ENCODE results near the gene TLE6.
"Not testable (repeated sequence)": the region's sequence is repeated elsewhere in the genome, so short reads cannot be mapped to it uniquely, and the experiment has no call there.

TLE6 gene

GRCh38 chr19:3029065-3029923, 51.9 kb downstream of the TLE6 start, which contains the start of gene TLE2:
Gene TLE2 (minus strand): TSS chr19:3029280. CDS start chr19:3028904, 376 bp downstream.
- DNase-seq = no peak

DNA sequence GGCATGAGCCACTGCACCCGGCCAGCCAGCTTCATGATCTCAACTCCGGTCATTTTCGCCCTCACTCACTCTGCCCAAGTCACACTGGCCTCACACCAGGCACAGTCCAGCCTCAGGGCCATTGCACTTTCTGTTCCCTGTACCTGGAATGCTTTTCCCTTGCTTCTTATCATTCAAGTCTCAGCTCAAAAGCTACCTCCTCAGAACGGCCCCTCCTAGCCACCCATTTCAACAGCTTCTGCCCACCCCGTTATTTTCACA, 54.2 kb downstream of the TLE6 start:
- DNase-seq = no peak

GRCh38 chr19:3033595-3034405, 56.4 kb downstream of the TLE6 start:
- DNase-seq = no peak

DNA sequence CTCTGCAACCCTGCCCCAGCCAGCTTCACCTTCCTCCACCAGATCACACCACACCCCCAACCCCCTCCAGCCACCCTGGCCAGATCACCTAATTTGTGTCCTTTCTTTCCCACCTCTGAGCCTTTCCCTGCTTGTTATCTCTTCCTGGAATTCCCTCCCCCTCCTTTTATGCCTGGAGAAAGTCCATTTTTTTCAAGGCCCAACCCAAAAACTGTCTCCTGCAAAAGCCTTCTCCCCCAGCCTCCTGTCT, 57.0 kb downstream of the TLE6 start:
- no peak for DNase-seq

- DNase-seq = no peak
These were observed 57.5 kb downstream of the TLE6 start for GRCh38 chr19:3034656-3035541.

- peak; percentile 98 for DNase-seq
These were observed 58.3 kb downstream of the TLE6 start for GRCh38 chr19:3035542-3036118.

GRCh38 chr19:3036119-3036976, 59.0 kb downstream of the TLE6 start:
- DNase-seq = peak; percentile 94

DNA sequence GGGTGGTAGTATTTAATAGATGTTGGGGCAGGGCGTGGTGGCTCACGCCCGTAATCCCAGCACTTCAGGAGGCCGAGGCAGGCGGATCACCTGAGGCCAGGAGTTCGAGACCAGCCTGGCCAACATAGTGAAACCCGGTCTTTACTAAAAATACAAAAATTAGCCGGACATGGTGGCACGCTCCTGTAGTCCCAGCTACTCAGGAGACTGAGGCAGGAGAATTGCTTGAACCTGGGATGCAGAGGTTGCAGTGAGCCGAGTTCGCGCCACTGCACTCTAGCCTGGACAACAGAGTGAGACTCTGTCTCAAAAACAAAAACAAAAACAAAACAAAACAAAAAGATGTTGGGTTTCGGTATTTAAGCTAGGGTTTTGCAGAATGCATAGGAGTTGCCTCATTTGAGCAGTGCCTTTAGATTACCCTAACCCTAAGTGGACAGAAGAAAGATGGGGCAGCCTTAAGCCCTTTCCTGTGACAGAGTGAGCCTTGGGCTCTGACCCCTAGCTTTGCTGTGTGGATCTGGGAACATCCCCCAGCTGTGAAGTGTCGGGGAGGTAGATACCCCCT, 59.7 kb downstream of the TLE6 start:
- not testable (repeated sequence) for DNase-seq

DNA sequence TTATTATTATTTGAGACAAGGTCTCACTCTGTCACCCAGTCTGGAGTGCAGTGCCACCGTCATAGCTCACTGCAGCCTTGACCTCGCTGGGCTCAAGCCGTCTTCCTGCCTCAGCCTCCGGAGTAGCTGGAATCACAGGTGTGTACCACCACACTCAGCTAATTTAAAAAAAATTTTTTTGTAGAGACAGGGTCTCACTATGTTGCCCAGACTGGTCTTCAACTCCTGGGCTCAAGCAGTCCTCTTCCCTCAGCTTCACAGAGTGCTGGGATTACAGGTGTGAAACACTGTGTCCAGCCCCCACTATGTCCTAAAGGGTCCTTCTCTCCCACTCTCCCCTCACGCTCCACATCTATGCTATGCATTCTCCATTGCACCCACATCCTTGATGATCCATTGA, 60.9 kb downstream of the TLE6 start:
- no peak for DNase-seq

- DNase-seq = no peak
These were observed 61.8 kb downstream of the TLE6 start for GRCh38 chr19:3039125-3039524.

DNA sequence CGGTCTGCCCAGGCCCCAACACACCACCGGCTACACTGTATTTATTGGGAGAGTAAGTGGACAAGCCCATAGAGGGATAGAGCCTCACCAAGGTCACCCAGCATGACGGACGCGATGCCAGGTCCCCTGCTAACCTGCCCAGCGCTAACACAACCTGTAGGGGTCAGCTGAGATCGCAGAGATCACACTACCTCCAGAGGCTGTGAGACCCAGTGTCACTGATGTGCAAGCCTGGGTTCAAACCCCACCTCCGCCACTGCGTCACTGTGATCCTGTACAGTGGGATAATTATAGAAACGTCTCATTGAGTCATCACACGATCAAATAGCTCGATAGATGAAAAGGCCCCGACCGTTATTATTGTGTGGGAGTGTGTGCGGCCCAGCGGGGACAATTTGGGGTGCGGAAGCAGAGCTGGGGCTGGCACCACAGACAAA, 62.3 kb downstream of the TLE6 start:
- DNase-seq = no peak

- DNase-seq = no peak
These were observed 64.0 kb downstream of the TLE6 start for GRCh38 chr19:3041327-3041726.

GRCh38 chr19:3041761-3042620, 64.6 kb downstream of the TLE6 start:
- DNase-seq = no peak

GRCh38 chr19:3042621-3043267, 65.4 kb downstream of the TLE6 start:
- no peak for DNase-seq

Data from NCI-H187 treated with DMSO at 0.1 percent for 48 hours (cell line).